ENCODE results near the gene DENND1A.

Gene DENND1A

GRCh38 chr9:123604861-123605260 is 325.1 kb downstream of the DENND1A start:
- DNase-seq, result no peak

GRCh38 chr9:123601828-123602227 is 328.1 kb downstream of the DENND1A start:
- DNase-seq, result no peak

- no peak for DNase-seq
These were observed 330.1 kb downstream of the DENND1A start for GRCh38 chr9:123599781-123600180.

- no peak for DNase-seq
These were observed 331.9 kb downstream of the DENND1A start for GRCh38 chr9:123597876-123598556.

- DNase-seq, result no peak
These were observed 332.9 kb downstream of the DENND1A start for GRCh38 chr9:123597048-123597447.

- no peak for DNase-seq
These were observed 338.6 kb downstream of the DENND1A start for GRCh38 chr9:123591283-123591682.

GRCh38 chr9:123590499-123590898 is 339.4 kb downstream of the DENND1A start:
- DNase-seq, result no peak

GRCh38 chr9:123589361-123590239 is 340.3 kb downstream of the DENND1A start:
- no peak for DNase-seq

- DNase-seq, result no peak
These were observed 343.7 kb downstream of the DENND1A start for GRCh38 chr9:123586275-123586674.

- DNase-seq, result no peak
These were observed 345.4 kb downstream of the DENND1A start for GRCh38 chr9:123584202-123585176.

- DNase-seq, result no peak
These were observed 346.3 kb downstream of the DENND1A start for GRCh38 chr9:123583646-123584045.

GRCh38 chr9:123571240-123571639 is 358.7 kb downstream of the DENND1A start:
- no peak for DNase-seq

GRCh38 chr9:123568691-123569688 is 360.9 kb downstream of the DENND1A start:
- no peak for DNase-seq

GRCh38 chr9:123567013-123567412 is 362.9 kb downstream of the DENND1A start:
- DNase-seq, result no peak

- DNase-seq, result no peak
These were observed 365.3 kb downstream of the DENND1A start for GRCh38 chr9:123564652-123565051.

GRCh38 chr9:123562844-123563346 is 367.0 kb downstream of the DENND1A start:
- no peak for DNase-seq

- no peak for DNase-seq
These were observed 368.9 kb downstream of the DENND1A start for GRCh38 chr9:123561046-123561445.

- no peak for DNase-seq
These were observed 373.2 kb downstream of the DENND1A start for GRCh38 chr9:123556464-123557435.

- no peak for DNase-seq
These were observed 374.3 kb downstream of the DENND1A start for GRCh38 chr9:123555646-123556045.

- DNase-seq, result no peak
These were observed 377.4 kb downstream of the DENND1A start for GRCh38 chr9:123552530-123552929.

Measured in CD4-positive, alpha-beta T cell treated with Interleukin-15 for 1 hour (primary cell).